Peyer's patch (tissue), 4 donors: ENCODE measurements around the gene GNAS-AS1.

Experiments used
- CTCF ChIP-seq, 6 experiments: fragments of 450-650 bp in 4 of 6; fragments of 200-600 bp in 2 of 6; sonication (generic) in 1 of 6; IDR thresholded peaks; one replicate each; pipeline ENCODE4 v1.5.1; 2017 to 2019; ENCODE audit warnings: antibody characterized with exemption in 6 of 6, mild to moderate bottlenecking in 3 of 6, moderate library complexity in 1 of 6
- POLR2A ChIP-seq, 2 donors: fragments of 450-650 bp; IDR thresholded peaks; one replicate each; pipeline ENCODE4 v1.5.1; 2017; ENCODE audit warnings: antibody characterized with exemption in 2 of 2, mild to moderate bottlenecking in 2 of 2, moderate library complexity in 2 of 2

- no peak for TF ChIP-seq CTCF (IDR thresholded peaks at IDR 0.05)
- TF ChIP-seq POLR2A (IDR thresholded peaks at IDR 0.05), result no peak
Observed at GRCh38 chr20:58824843-58825242, 25.9 kb downstream of the GNAS-AS1 start.
